GM12865 (cell line): ENCODE results near the gene MAN1B1.

Experiments used
- DNase-seq: peaks from one replicate; pipeline ENCODE4 v3.0.0; 2010; ENCODE audit warnings: low read depth
- H3K4me3 ChIP-seq: 2 replicates; pipeline ENCODE4 v1.5.1; 2011; ENCODE audit warnings: mild to moderate bottlenecking, low read depth, low read length, control low read depth
- CTCF ChIP-seq: IDR thresholded peaks from 2 replicates; pipeline ENCODE4 v1.5.1; 2011; ENCODE audit warnings: low read length, control low read depth, low read depth, inconsistent platforms; ENCODE audit not compliant: insufficient read depth; ENCODE audit errors: missing control alignments

Gene MAN1B1

GRCh38 chr9:137083394-137084004 lies 3.3 kb upstream of the MAN1B1 start:
- DNase-seq = peak; percentile 73

GRCh38 chr9:137084526-137084925 lies 2.3 kb upstream of the MAN1B1 start:
- no peak overlapping the region for H3K4me3 ChIP-seq
- TF ChIP-seq CTCF = no peak
- no peak for DNase-seq

More at GRCh38 chr9:137083394-137084004, 3.3 kb upstream of the MAN1B1 start:
- no peak for TF ChIP-seq CTCF
- H3K4me3 ChIP-seq = no peak overlapping the region

- DNase-seq = peak; percentile 59
- no peak for TF ChIP-seq CTCF
- peak overlapping the region; percentile 76 for H3K4me3 ChIP-seq
These were observed 760 bp upstream of the MAN1B1 start for GRCh38 chr9:137085920-137086530.

GRCh38 chr9:137087409-137087925 lies 682 bp downstream of the MAN1B1 start:
- peak; percentile 50 for DNase-seq
- H3K4me3 ChIP-seq = peak overlapping the region; percentile 98
- no peak for TF ChIP-seq CTCF

- no peak for TF ChIP-seq CTCF
- no peak overlapping the region for H3K4me3 ChIP-seq
- no peak for DNase-seq
These were observed 1.3 kb downstream of the MAN1B1 start for GRCh38 chr9:137088121-137088520.

GRCh38 chr9:137089232-137089947 lies 2.6 kb downstream of the MAN1B1 start:
- no peak overlapping the region for H3K4me3 ChIP-seq
- no peak for TF ChIP-seq CTCF
- DNase-seq = no peak
